Duodenal mucosa (tissue), 2 donors: ENCODE measurements around the gene ALOX15B.
A peak's percentile ranks its signal among the peaks of the same experiment; 100 is the strongest.

ENCODE experiments used
- H3K27ac ChIP-seq: one replicate; pipeline ENCODE4 v1.7.0; 2013; ENCODE audit warnings: low read depth, low read length
- H3K27me3 ChIP-seq, 2 donors: one replicate each; pipeline ENCODE4 v1.7.0; 2013; ENCODE audit warnings: low read length in 2 of 2, control low read depth in 1 of 2; ENCODE audit not compliant: insufficient read depth in 2 of 2, control insufficient read depth in 1 of 2
- H3K36me3 ChIP-seq, 2 donors: one replicate each; pipeline ENCODE4 v1.7.0; 2013; ENCODE audit warnings: low read length in 2 of 2, control low read depth in 1 of 2; ENCODE audit not compliant: insufficient read depth in 2 of 2, control insufficient read depth in 1 of 2
- H3K4me1 ChIP-seq, 2 donors: one replicate each; pipeline ENCODE4 v1.7.0; 2013; ENCODE audit warnings: low read length in 2 of 2, control low read depth in 1 of 2; ENCODE audit not compliant: insufficient read depth in 2 of 2, control insufficient read depth in 1 of 2
- H3K4me3 ChIP-seq, 2 donors: one replicate each; pipeline ENCODE4 v1.7.0; 2013; ENCODE audit warnings: low read length in 2 of 2, low read depth in 1 of 2
- H3K9ac ChIP-seq, 2 donors: one replicate each; pipeline ENCODE4 v1.7.0; 2013; ENCODE audit warnings: low read length in 2 of 2, low read depth in 1 of 2
- H3K9me3 ChIP-seq, 2 donors: one replicate each; pipeline ENCODE4 v1.7.0; 2013; ENCODE audit warnings: low read length in 2 of 2, control low read depth in 1 of 2; ENCODE audit not compliant: control insufficient read depth in 1 of 2

The ALOX15B gene

GRCh38 chr17:8080208-8080798, 41.4 kb downstream of the ALOX15B start:
- Histone ChIP-seq H3K9ac (peak overlapping the region in 1 of 2 donors; percentile 18), H3K27me3 (peaks cover 24 to 26% of the 10 kb centered on the region in 2 donors), H3K36me3 (no peaks in the 10 kb centered on the region), H3K4me1 (peaks cover 7 to 14% of the 10 kb centered on the region in 2 donors), H3K9me3 (no peaks in the 10 kb centered on the region), H3K27ac (no peak overlapping the region), H3K4me3 (peak overlapping the region; percentile 52 to 72)

- no peak overlapping the region for H3K4me3 ChIP-seq
- peaks cover 7 to 14% of the 10 kb centered on the region in 2 donors for H3K4me1 ChIP-seq
- peaks cover 19 to 22% of the 10 kb centered on the region in 2 donors for H3K27me3 ChIP-seq
- H3K9ac ChIP-seq: no peak overlapping the region
- no peaks in the 10 kb centered on the region for H3K36me3 ChIP-seq
- no peak overlapping the region for H3K27ac ChIP-seq
- H3K9me3 ChIP-seq: no peaks in the 10 kb centered on the region
These were observed 42.0 kb downstream of the ALOX15B start for GRCh38 chr17:8080799-8081219.

GRCh38 chr17:8081876-8082275, 43.0 kb downstream of the ALOX15B start:
- H3K4me3 ChIP-seq: no peak overlapping the region
- no peaks in the 10 kb centered on the region for H3K36me3 ChIP-seq
- H3K27me3 ChIP-seq: peaks cover 16 to 20% of the 10 kb centered on the region in 2 donors
- H3K9me3 ChIP-seq: no peaks in the 10 kb centered on the region
- peaks cover 7 to 14% of the 10 kb centered on the region in 2 donors for H3K4me1 ChIP-seq
- H3K27ac ChIP-seq: no peak overlapping the region
- H3K9ac ChIP-seq: no peak overlapping the region

GRCh38 chr17:8082292-8082691, 43.4 kb downstream of the ALOX15B start:
- H3K9ac ChIP-seq: no peak overlapping the region
- no peak overlapping the region for H3K27ac ChIP-seq
- peaks cover 7 to 14% of the 10 kb centered on the region in 2 donors for H3K4me1 ChIP-seq
- H3K27me3 ChIP-seq: peaks cover 12 to 16% of the 10 kb centered on the region in 2 donors
- no peaks in the 10 kb centered on the region for H3K36me3 ChIP-seq
- no peak overlapping the region for H3K4me3 ChIP-seq
- no peaks in the 10 kb centered on the region for H3K9me3 ChIP-seq

GRCh38 chr17:8084250-8084649, 45.4 kb downstream of the ALOX15B start:
- Histone ChIP-seq H3K9me3 (no peaks in the 10 kb centered on the region), H3K27ac (no peak overlapping the region), H3K27me3 (peaks cover 16 to 17% of the 10 kb centered on the region in 2 donors), H3K4me3 (no peak overlapping the region), H3K9ac (no peak overlapping the region), H3K36me3 (no peaks in the 10 kb centered on the region), H3K4me1 (peaks cover 5 to 12% of the 10 kb centered on the region in 2 donors)

GRCh38 chr17:8087075-8087951, 48.5 kb downstream of the ALOX15B start, which contains the start of gene ALOX12B:
TSS of gene ALOX12B (minus strand) at chr17:8087716. CDS start at chr17:8087442, 274 bp downstream.
- H3K9ac ChIP-seq: no peak within 1 kb of the TSS
- H3K4me1 ChIP-seq: no peaks in the 10 kb centered on the region
- H3K9me3 ChIP-seq: no peaks in the 10 kb centered on the region
- no peak within 1 kb of the TSS for H3K27ac ChIP-seq
- peaks cover 18% of the 10 kb centered on the region in 2 donors for H3K27me3 ChIP-seq
- no peaks in the 10 kb centered on the region for H3K36me3 ChIP-seq
- H3K4me3 ChIP-seq: no peak within 1 kb of the TSS

- H3K27me3 ChIP-seq: peaks cover 22% of the 10 kb centered on the region in 2 donors
These were observed 49.0 kb downstream of the ALOX15B start for GRCh38 chr17:8087952-8088230.

GRCh38 chr17:8089728-8090127, 50.9 kb downstream of the ALOX15B start:
- Histone ChIP-seq H3K36me3 (no peaks in the 10 kb centered on the region), H3K4me1 (no peaks in the 10 kb centered on the region), H3K9ac (no peak overlapping the region), H3K9me3 (no peaks in the 10 kb centered on the region), H3K27ac (no peak overlapping the region), H3K4me3 (no peak overlapping the region), H3K27me3 (peaks cover 24 to 26% of the 10 kb centered on the region in 2 donors)

More at GRCh38 chr17:8087952-8088230, 49.0 kb downstream of the ALOX15B start:
- Histone ChIP-seq H3K9ac (no peak overlapping the region), H3K4me3 (no peak overlapping the region), H3K27ac (no peak overlapping the region), H3K4me1 (no peaks in the 10 kb centered on the region), H3K36me3 (no peaks in the 10 kb centered on the region), H3K9me3 (no peaks in the 10 kb centered on the region)

- Histone ChIP-seq H3K9ac (no peak overlapping the region), H3K27ac (no peak overlapping the region), H3K36me3 (no peaks in the 10 kb centered on the region), H3K4me3 (no peak overlapping the region), H3K27me3 (peaks cover 25 to 27% of the 10 kb centered on the region in 2 donors), H3K4me1 (no peaks in the 10 kb centered on the region), H3K9me3 (no peaks in the 10 kb centered on the region)
These were observed 52.3 kb downstream of the ALOX15B start for GRCh38 chr17:8091033-8091687.

GRCh38 chr17:8095361-8095760, 56.5 kb downstream of the ALOX15B start:
- peaks cover 11 to 18% of the 10 kb centered on the region in 2 donors for H3K27me3 ChIP-seq
- no peak overlapping the region for H3K4me3 ChIP-seq
- H3K9me3 ChIP-seq: no peaks in the 10 kb centered on the region
- no peak overlapping the region for H3K27ac ChIP-seq
- H3K9ac ChIP-seq: no peak overlapping the region
- H3K4me1 ChIP-seq: no peaks in the 10 kb centered on the region
- no peaks in the 10 kb centered on the region for H3K36me3 ChIP-seq
